IMR-90 (cell line): Measurements from ENCODE around the gene PPIL3. TPM values are rescaled to one million over a fixed set of nuclear protein-coding genes. Genes with fewer than 3 reads are reported as not detected.

Experiments
- ATAC-seq: fragments of 200-7000 bp; cut with Tn5 transposase; 2 replicates; pipeline ENCODE4 v1.9.1; 2020; ENCODE audit warnings: low read depth, mild to moderate bottlenecking, moderate library complexity
- BruUV-seq: library from RNA; stranded (reverse); fragments of 400-500 nt; replicated peaks from 2 replicates; lab custom pipeline; 2021; lab: Mats Ljungman, UMichigan
- CTCF ChIA-PET: fragments of 300-600 bp; formaldehyde crosslinking; extraction: SDS; loops from one replicate; lab custom pipeline; 2021; ENCODE audit warnings: antibody characterized with exemption; lab: Yijun Ruan, JAX
- POLR2A ChIA-PET: fragments of 300-600 bp; sonication (Branson Sonifier 250); formaldehyde crosslinking; loops from one replicate; lab custom pipeline; 2022; ENCODE audit warnings: antibody characterized with exemption; ENCODE audit not compliant: unreplicated experiment; lab: Charles Lee
- DNase-seq: peaks from one replicate; pipeline ENCODE4 v3.0.0; 2013
- H2AFZ ChIP-seq: replicated peaks from 2 replicates; pipeline ENCODE3; 2013; ENCODE audit warnings: low read length, mild to moderate bottlenecking; ENCODE audit not compliant: poor library complexity
- H2AK5ac ChIP-seq: 2 replicates; pipeline ENCODE4 v1.6.1; 2013; ENCODE audit warnings: low read depth, low read length, inconsistent platforms
- H2AK9ac ChIP-seq: replicated peaks from 2 replicates; pipeline ENCODE3; 2013; ENCODE audit warnings: mild to moderate bottlenecking, low read depth, low read length, moderate library complexity; ENCODE audit not compliant: poor library complexity
- H2BK120ac ChIP-seq: 2 replicates; pipeline ENCODE4 v1.6.1; 2013; ENCODE audit warnings: low read depth, low read length, inconsistent platforms
- H2BK15ac ChIP-seq: 3 replicates; pipeline ENCODE4 v1.6.1; 2013; ENCODE audit warnings: low read depth, low read length, inconsistent platforms
- H2BK20ac ChIP-seq: 2 replicates; pipeline ENCODE4 v1.6.1; 2013; ENCODE audit warnings: low read depth, mild to moderate bottlenecking, inconsistent platforms, low read length, moderate library complexity
- H2BK5ac ChIP-seq: 2 replicates; pipeline ENCODE4 v1.6.1; 2013; ENCODE audit warnings: mild to moderate bottlenecking, low read depth, low read length, inconsistent platforms; ENCODE audit not compliant: poor library complexity, severe bottlenecking
- H3K14ac ChIP-seq: replicated peaks from 2 replicates; pipeline ENCODE4 v1.6.1; 2013; ENCODE audit warnings: low read depth, low read length, inconsistent platforms
- H3K18ac ChIP-seq: 2 replicates; pipeline ENCODE4 v1.6.1; 2013; ENCODE audit warnings: low read depth, low read length, control low read depth
- H3K23ac ChIP-seq: 2 replicates; pipeline ENCODE4 v1.6.1; 2013; ENCODE audit warnings: low read depth, low read length, inconsistent platforms
- H3K27ac ChIP-seq: 2 replicates; pipeline ENCODE4 v1.5.1; 2013; ENCODE audit warnings: mild to moderate bottlenecking, control low read depth, low read length; ENCODE audit not compliant: insufficient read depth
- H3K27me3 ChIP-seq: 2 replicates; pipeline ENCODE4 v1.6.1; 2013; ENCODE audit warnings: low read length; ENCODE audit not compliant: control insufficient read depth, insufficient read depth
- H3K36me3 ChIP-seq: 2 replicates; pipeline ENCODE4 v1.6.1; 2013; ENCODE audit warnings: low read length, mixed read lengths; ENCODE audit not compliant: control insufficient read depth, insufficient read depth
- H3K4ac ChIP-seq: 2 replicates; pipeline ENCODE4 v1.6.1; 2013; ENCODE audit warnings: low read depth, low read length, inconsistent platforms
- H3K4me1 ChIP-seq: 2 replicates; pipeline ENCODE4 v1.6.1; 2013; ENCODE audit warnings: low read length, mixed read lengths; ENCODE audit not compliant: control insufficient read depth, insufficient read depth
- H3K4me2 ChIP-seq: 2 replicates; pipeline ENCODE4 v1.6.1; 2013; ENCODE audit warnings: low read depth, mild to moderate bottlenecking, control low read depth, low read length, moderate library complexity
- H3K4me3 ChIP-seq: 2 replicates; pipeline ENCODE4 v1.5.1; 2013; ENCODE audit warnings: low read depth, mild to moderate bottlenecking, control low read depth, low read length, moderate library complexity; ENCODE audit not compliant: insufficient read depth
- H3K56ac ChIP-seq: 2 replicates; pipeline ENCODE4 v1.6.1; 2013; ENCODE audit warnings: low read length, inconsistent platforms; ENCODE audit not compliant: insufficient read depth; ENCODE audit errors: extremely low read depth
- H3K79me1 ChIP-seq, 2 experiments: 2 replicates each; pipeline ENCODE4 v1.6.1; 2013; ENCODE audit warnings: low read length in 2 of 2, inconsistent platforms in 1 of 2, low read depth in 1 of 2
- H3K9ac ChIP-seq: 2 replicates; pipeline ENCODE4 v1.6.1; 2013; ENCODE audit warnings: low read depth, low read length, control low read depth
- H3K9me1 ChIP-seq: 2 replicates; pipeline ENCODE4 v1.6.1; 2013; ENCODE audit warnings: low read length, inconsistent platforms; ENCODE audit not compliant: insufficient read depth
- H3K9me3 ChIP-seq: 2 replicates; pipeline ENCODE4 v1.6.1; 2013; ENCODE audit warnings: low read length; ENCODE audit not compliant: control insufficient read depth, insufficient read depth
- H4K20me1 ChIP-seq: 2 replicates; pipeline ENCODE4 v1.6.1; 2013; ENCODE audit warnings: low read length, inconsistent platforms; ENCODE audit not compliant: insufficient read depth
- H4K5ac ChIP-seq: 2 replicates; pipeline ENCODE4 v1.6.1; 2013; ENCODE audit warnings: mild to moderate bottlenecking, low read depth, low read length, control low read depth
- H4K8ac ChIP-seq, 2 experiments: 2 replicates each; pipeline ENCODE4 v1.6.1; 2013; ENCODE audit warnings: low read depth in 2 of 2, low read length in 2 of 2, control low read depth in 1 of 2, inconsistent platforms in 1 of 2
- H4K91ac ChIP-seq: 2 replicates; pipeline ENCODE4 v1.6.1; 2013; ENCODE audit warnings: low read depth, low read length, inconsistent platforms; ENCODE audit not compliant: insufficient read depth
- MAFK ChIP-seq: IDR thresholded peaks from 2 replicates; pipeline ENCODE4 v1.6.1; 2012; ENCODE audit warnings: low read depth, low read length, improper control_type of control experiment
- MXI1 ChIP-seq: IDR thresholded peaks from 2 replicates; pipeline ENCODE4 v1.6.1; 2012; ENCODE audit warnings: low read depth, mild to moderate bottlenecking, low read length, moderate library complexity, borderline replicate concordance
- NFE2L2 ChIP-seq: fragments of 150-350 bp; IDR thresholded peaks from 2 replicates; pipeline ENCODE4 v1.6.1; 2016; ENCODE audit warnings: low read depth, mild to moderate bottlenecking, low read length
- RAD21 ChIP-seq: IDR thresholded peaks from 2 replicates; pipeline ENCODE4 v1.6.1; 2012; ENCODE audit warnings: low read length, improper control_type of control experiment
- USF2 ChIP-seq: fragments of 150-350 bp; IDR thresholded peaks from 2 replicates; pipeline ENCODE4 v1.6.1; 2017; ENCODE audit warnings: mild to moderate bottlenecking, antibody characterized with exemption, low read length, low read depth
- WGBS, 2 experiments: methylation state at CpG; one replicate each; pipeline versions ENCODE4 v1.1.5 to v1.1.7; 2013; ENCODE audit warnings: missing lambda C conversion rate in 2 of 2; ENCODE audit not compliant: insufficient read length in 1 of 2; ENCODE audit errors: extremely low coverage in 2 of 2; 5-methylcytosine and 5-hydroxymethylcytosine counted together
- dilution Hi-C: fragments of 300-500 bp; cut with HindIII; formaldehyde crosslinking; loops from one replicate; pipeline ENCODE4 v1.14.3; 2018; ENCODE audit warnings: low sequenced_read_pairs; ENCODE audit not compliant: unreplicated experiment
- in situ Hi-C: fragments of 300-500 bp; cut with MboI; formaldehyde crosslinking; loops from 3 replicates; pipeline ENCODE4 v1.14.3; 2019; ENCODE audit warnings: low sequenced_read_pairs, inconsistent platforms, mixed read lengths
- intact Hi-C: fragments of 100-400 bp; cut with micrococcal nuclease; formaldehyde crosslinking; loops from 2 replicates; pipeline ENCODE4 v1.10.0; 2022
- polyA plus RNA-seq, 3 experiments: library from polyadenylated mRNA; depleted of rRNA; stranded (reverse); fragments of >200 nt; gene quantifications; 2 replicates each; pipeline ENCODE4 v1.2.3, GENCODE V29; 2012; ENCODE audit warnings: low replicate concordance in 1 of 3
- total RNA-seq: library from RNA; depleted of rRNA; stranded (reverse); fragments of >200 nt; gene quantifications from 2 replicates; pipeline ENCODE4 v1.2.3, GENCODE V29; 2012

The PPIL3 gene
- total and polyA plus RNA-seq, 2 of the 4 experiments (the other 2 are of a cell fraction), result 35.1 to 47.9 TPM

GRCh38 chr2:200909958-200910357 lies 21.1 kb upstream of the PPIL3 start:
- no peak overlapping the region for H2BK20ac ChIP-seq
- dilution Hi-C loops (no loop called here), in situ Hi-C loops (loop anchor here (5.0 kb wide), 2 partner anchors 157 to 267 kb away; no protein-coding TSS in a partner anchor), intact Hi-C loops (no loop called here)
- H3K4me1 ChIP-seq, result peaks cover 2% of the 10 kb centered on the region; the same call in 1 of the 2 replicates
- POLR2A ChIA-PET, result interaction anchor here (0.7 kb wide), 1 partner anchor 28 kb away, joined by 10 read pairs; no protein-coding TSS in a partner anchor
- no peak overlapping the region for H2BK15ac ChIP-seq
- H2AK5ac ChIP-seq, result no peak overlapping the region
- no peak for ATAC-seq
- no peak overlapping the region for H2AK9ac ChIP-seq
- peaks cover 17% of the 10 kb centered on the region for H3K36me3 ChIP-seq
- no peak overlapping the region for H3K14ac ChIP-seq
- no peak overlapping the region for H2AFZ ChIP-seq
- no peak overlapping the region for H2BK120ac ChIP-seq
- H3K23ac ChIP-seq, result no peak overlapping the region
- H3K27ac ChIP-seq, result no peak overlapping the region
- peaks cover 3 to 10% of the 10 kb centered on the region in 2 experiments; a peak in 3 of 4 replicates for H3K79me1 ChIP-seq
- H4K91ac ChIP-seq, result no peak overlapping the region
- H3K4ac ChIP-seq, result no peak overlapping the region
- H2BK5ac ChIP-seq, result no peak overlapping the region
- CTCF ChIA-PET, result no interaction called here
- H3K9me3 ChIP-seq, result no peaks in the 10 kb centered on the region
- no peaks in the 10 kb centered on the region for H3K9me1 ChIP-seq
- no peak for DNase-seq
- no CpG with 5 or more reads among the region's 4 CpGs for WGBS, 2 experiments
- H4K5ac ChIP-seq, result no peak overlapping the region
- TF ChIP-seq MXI1, result no peak
- TF ChIP-seq NFE2L2, result no peak
- TF ChIP-seq RAD21, result no peak
- peak; percentile 37 for TF ChIP-seq MAFK
- TF ChIP-seq USF2, result no peak
- H4K8ac ChIP-seq, result no peak overlapping the region
- H3K4me3 ChIP-seq, result no peak overlapping the region
- H3K18ac ChIP-seq, result no peak overlapping the region
- no peaks in the 10 kb centered on the region for H3K27me3 ChIP-seq
- no TSS peak for BruUV-seq
- H3K9ac ChIP-seq, result no peak overlapping the region
- no peak overlapping the region for H3K4me2 ChIP-seq
- H3K56ac ChIP-seq, result no peak overlapping the region
- H4K20me1 ChIP-seq, result no peaks in the 10 kb centered on the region
